ENCODE data around the gene GAD2. TPM values are rescaled to one million over a fixed set of nuclear protein-coding genes. Genes with fewer than 3 reads are reported as not detected.

Gene GAD2
- total RNA-seq, 2 experiments from 2014 or later, result not detected

DNA sequence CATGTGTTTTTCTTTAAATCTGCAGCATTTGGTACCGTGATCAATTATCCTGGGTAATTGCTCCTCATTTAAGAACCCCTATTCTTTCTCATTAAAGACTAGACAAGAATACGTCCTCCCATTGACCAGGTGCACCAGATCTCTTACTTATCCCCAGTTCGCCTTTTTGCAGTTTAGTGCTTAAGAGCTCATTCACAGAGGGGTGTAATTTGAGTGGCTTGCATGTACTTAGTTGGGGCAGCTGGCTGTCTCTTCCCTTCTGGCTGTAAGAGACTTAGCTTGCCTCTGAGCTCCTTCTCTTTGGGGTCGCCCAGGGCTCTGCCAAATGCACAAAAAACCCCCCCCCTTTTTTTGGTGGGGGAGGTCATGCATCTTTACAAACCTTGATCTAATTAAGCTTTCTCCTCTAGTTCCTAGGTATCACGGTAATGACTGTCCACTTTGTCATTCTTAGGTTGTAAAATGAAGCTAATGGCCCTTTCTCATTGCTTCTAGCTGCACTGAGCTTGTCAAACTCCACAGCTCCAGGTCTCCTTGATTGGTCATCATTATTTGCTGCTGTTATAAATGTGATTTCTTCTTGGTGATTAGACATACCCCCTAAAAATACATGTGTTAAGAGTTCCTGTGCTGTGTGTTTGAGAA lies 26.3 kb downstream of the GAD2 start:
- POLR2A ChIA-PET, result no interaction called here

DNA sequence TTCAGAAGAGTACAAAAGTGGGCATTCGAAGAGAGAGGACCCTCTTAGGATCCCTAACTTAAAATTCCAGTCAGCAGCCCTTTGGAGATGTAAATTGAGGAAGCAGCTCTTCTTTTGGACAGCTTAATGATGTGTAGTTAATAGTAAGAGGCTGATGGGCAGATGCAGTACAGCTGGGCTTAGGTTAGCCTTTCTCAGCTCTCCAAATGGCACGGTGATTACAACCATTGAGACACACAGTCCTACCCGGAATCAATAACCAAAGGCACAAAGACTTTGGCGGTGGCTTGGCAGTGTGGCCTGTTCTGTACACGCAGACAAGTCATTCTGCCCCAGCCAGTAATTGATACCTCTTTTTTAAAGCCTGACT lies 26.8 kb downstream of the GAD2 start:
- CTCF ChIA-PET, result no interaction called here
- H3K36me3 Mint-ChIP-seq (ENCODE audit: low read depth), result no peaks in the 10 kb centered on the region
- POLR2A ChIA-PET, result no interaction called here
- no peaks in the 10 kb centered on the region for H3K9me3 Mint-ChIP-seq
- H3K27ac Mint-ChIP-seq, result no peak overlapping the region
- H3K27me3 Mint-ChIP-seq, result peaks cover 13% of the 10 kb centered on the region
- H3K4me1 Mint-ChIP-seq, result no peaks in the 10 kb centered on the region
- no peak for DNase-seq
- no peak overlapping the region for H3K4me3 Mint-ChIP-seq

More for the DNA sequence above, 26.3 kb downstream of the GAD2 start:
- no peak overlapping the region for H3K4me3 Mint-ChIP-seq
- H3K4me1 Mint-ChIP-seq, result no peaks in the 10 kb centered on the region
- peaks cover 16% of the 10 kb centered on the region for H3K27me3 Mint-ChIP-seq
- H3K27ac Mint-ChIP-seq, result no peak overlapping the region
- no peaks in the 10 kb centered on the region for H3K9me3 Mint-ChIP-seq
- no peaks in the 10 kb centered on the region for H3K36me3 Mint-ChIP-seq (ENCODE audit: low read depth)
- CTCF ChIA-PET, result no interaction called here
- DNase-seq, result no peak

DNA sequence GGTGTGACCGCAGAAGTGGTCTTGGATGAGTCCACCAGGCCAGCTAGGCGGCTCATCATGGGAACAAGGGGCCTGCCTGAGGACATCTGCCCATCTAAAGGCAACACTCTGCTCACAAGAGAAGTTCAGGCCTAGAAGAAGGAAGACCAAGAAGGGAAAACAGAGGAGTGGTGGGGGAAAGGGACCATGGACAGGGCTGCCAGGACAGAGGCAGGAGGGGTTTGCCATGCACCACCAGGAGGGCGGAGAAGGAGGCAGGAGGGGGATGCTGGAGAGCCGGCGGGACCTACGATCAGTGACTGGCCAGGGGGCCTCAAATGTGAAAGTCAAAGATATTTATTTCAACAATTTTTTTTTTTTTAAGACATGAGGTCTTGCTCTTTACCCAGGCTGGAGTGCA lies 33.1 kb downstream of the GAD2 start:
- CTCF ChIA-PET, result no interaction called here
- Mint-ChIP-seq H3K4me1 (no peaks in the 10 kb centered on the region), H3K27me3 (no peaks in the 10 kb centered on the region), H3K4me3 (no peak overlapping the region), H3K27ac (no peak overlapping the region), H3K9me3 (no peaks in the 10 kb centered on the region), H3K36me3 (ENCODE audit: low read depth) (no peaks in the 10 kb centered on the region)
- POLR2A ChIA-PET, result no interaction called here
- DNase-seq, result no peak

DNA sequence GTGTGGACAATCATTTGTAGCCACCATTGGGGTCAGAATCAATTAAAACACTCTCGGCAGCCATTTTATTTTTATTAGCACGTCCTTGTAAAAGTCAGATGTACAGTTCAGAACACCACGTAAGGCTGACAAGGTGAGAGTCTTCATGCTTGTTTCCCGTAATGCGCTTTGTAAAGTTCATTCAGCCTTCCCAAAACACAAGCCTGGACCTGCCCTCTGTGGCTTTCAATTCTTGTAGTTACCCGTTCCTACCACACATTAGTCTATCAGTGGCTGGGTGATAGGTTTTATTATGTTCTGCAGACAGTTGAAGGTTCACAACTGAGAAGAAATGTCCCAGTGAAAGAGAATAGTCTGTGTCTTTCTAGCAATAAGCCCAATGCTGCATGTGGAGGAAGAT lies 35.4 kb downstream of the GAD2 start:
- no peaks in the 10 kb centered on the region for H3K9me3 Mint-ChIP-seq
- H3K27me3 Mint-ChIP-seq, result no peaks in the 10 kb centered on the region
- DNase-seq, result no peak
- no peaks in the 10 kb centered on the region for H3K4me1 Mint-ChIP-seq
- ChIA-PET POLR2A (interaction anchor here (0.7 kb wide), 2 partner anchors 13 to 1238 kb away, joined by 3 to 4 read pairs; no protein-coding TSS in a partner anchor), CTCF (no interaction called here)
- no peak overlapping the region for H3K27ac Mint-ChIP-seq
- no peak overlapping the region for H3K4me3 Mint-ChIP-seq
- H3K36me3 Mint-ChIP-seq (ENCODE audit: low read depth), result no peaks in the 10 kb centered on the region

DNA sequence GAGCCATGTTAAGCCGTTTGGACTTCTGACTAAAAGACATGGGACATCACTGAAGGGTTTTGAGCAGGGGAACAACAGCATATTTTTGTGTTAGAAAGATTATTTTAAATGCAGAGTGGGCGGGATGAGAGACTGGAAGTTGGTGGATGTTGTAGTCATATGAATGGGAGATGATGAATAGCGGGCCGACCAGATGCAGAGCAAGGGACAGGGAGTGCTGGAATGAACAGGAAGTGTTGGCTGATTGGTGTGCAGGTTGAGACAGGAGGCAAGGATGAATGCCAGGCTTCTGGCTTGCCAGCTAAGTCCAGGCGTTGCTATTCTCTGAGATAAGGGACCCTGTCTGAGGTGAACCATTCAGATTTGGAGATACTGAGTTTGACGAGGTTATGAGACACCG lies 38.0 kb downstream of the GAD2 start:
- Mint-ChIP-seq H3K27me3 (peaks cover 6% of the 10 kb centered on the region), H3K9me3 (no peaks in the 10 kb centered on the region), H3K36me3 (ENCODE audit: low read depth) (no peaks in the 10 kb centered on the region), H3K4me3 (no peak overlapping the region), H3K4me1 (no peaks in the 10 kb centered on the region), H3K27ac (no peak overlapping the region)
- POLR2A ChIA-PET, result no interaction called here
- DNase-seq, result no peak
- CTCF ChIA-PET, result no interaction called here

DNA sequence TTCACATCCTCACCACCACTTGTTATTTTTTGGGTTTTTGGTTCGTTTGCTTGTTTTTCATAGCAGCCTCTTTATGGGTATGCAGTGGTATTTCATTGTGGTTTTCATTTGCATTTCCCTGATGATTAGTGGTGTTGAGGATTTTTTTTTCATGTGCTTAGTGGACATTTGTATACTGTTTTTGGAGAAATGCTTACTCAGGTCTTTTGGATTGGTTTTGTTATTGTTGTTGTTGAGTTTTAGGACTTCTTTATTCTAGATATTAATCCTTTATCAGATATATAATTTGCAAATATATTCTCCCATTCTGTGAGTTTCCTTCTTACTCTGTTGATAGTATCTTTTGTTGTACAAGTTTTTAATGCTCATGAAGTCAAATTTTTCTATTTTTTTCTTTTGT lies 42.8 kb downstream of the GAD2 start:
- no peak for DNase-seq
- Mint-ChIP-seq H3K27me3 (peaks cover 13% of the 10 kb centered on the region), H3K9me3 (no peaks in the 10 kb centered on the region), H3K4me3 (no peak overlapping the region), H3K36me3 (ENCODE audit: low read depth) (no peaks in the 10 kb centered on the region), H3K4me1 (no peaks in the 10 kb centered on the region), H3K27ac (no peak overlapping the region)
- ChIA-PET CTCF (no interaction called here), POLR2A (no interaction called here)

DNA sequence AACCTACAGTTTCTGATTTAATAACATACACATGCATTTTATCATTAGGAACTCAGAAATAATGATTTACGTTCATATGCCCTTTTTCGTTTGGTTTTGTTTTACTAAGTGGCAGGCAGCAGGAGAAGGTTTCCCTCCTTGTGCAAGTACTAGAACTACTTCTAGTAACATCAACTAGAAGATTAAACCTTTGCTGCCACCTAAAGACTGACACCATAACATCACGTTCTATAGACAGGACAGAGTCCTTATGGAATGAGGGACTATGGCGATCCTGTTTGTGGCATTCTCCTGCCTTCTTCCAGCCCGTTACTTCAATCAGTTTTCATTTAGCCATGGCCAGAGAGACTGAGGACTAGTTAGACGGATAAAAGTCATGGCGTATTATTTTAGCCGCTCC lies 53.2 kb downstream of the GAD2 start:
- no peak for DNase-seq
- CTCF ChIA-PET, result no interaction called here
- Mint-ChIP-seq H3K27me3 (peaks cover 5% of the 10 kb centered on the region), H3K9me3 (no peaks in the 10 kb centered on the region), H3K4me1 (no peaks in the 10 kb centered on the region), H3K4me3 (no peak overlapping the region), H3K36me3 (ENCODE audit: low read depth) (no peaks in the 10 kb centered on the region), H3K27ac (no peak overlapping the region)
- POLR2A ChIA-PET, result no interaction called here

DNA sequence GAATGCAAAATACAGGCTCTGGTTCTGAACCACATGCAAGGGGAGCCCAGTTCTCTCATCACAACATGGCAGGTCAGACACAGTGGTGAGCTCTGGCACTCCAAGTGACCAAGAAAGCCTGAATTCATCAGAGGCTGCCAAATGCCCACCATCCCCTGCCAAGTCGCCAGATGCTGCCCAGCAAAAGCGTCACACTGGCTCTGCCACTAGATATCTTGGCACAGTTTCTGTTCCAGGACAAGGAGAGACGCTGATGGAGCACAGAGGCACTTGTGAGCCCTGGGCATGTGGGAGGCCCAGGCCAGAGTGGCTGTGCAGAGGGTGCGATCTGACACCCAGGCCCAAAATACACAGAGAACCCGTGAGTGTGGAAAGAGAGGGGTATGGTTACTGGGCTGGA lies 57.8 kb downstream of the GAD2 start:
- Mint-ChIP-seq H3K36me3 (ENCODE audit: low read depth) (no peaks in the 10 kb centered on the region), H3K4me3 (no peak overlapping the region), H3K27me3 (peaks cover 1% of the 10 kb centered on the region), H3K4me1 (no peaks in the 10 kb centered on the region), H3K27ac (no peak overlapping the region), H3K9me3 (no peaks in the 10 kb centered on the region)
- no peak for DNase-seq
- CTCF ChIA-PET, result no interaction called here
- POLR2A ChIA-PET, result no interaction called here

DNA sequence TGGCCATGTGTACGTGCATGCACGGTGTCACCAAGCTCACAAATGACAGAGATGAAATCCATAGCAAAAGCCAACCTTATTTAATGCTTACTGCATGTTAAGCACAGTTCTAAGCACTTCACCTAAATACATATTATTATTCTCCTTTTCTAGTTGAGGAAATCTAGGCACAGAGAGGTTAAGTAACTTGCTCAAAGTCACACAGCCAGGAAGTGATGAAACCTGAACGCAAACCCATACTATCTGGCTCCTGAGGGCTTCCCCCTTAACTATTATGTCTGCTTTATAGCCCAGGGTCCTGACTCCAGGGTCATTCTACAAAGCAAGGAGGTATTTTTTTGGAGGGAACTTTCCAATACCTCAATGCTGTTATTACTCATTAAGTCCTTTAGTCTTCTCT lies 61.7 kb downstream of the GAD2 start:
- Mint-ChIP-seq H3K4me3 (no peak overlapping the region), H3K36me3 (ENCODE audit: low read depth) (no peaks in the 10 kb centered on the region), H3K27ac (no peak overlapping the region), H3K4me1 (no peaks in the 10 kb centered on the region), H3K9me3 (no peaks in the 10 kb centered on the region), H3K27me3 (no peaks in the 10 kb centered on the region)
- DNase-seq, result no peak
- POLR2A ChIA-PET, result no interaction called here
- CTCF ChIA-PET, result no interaction called here

DNA sequence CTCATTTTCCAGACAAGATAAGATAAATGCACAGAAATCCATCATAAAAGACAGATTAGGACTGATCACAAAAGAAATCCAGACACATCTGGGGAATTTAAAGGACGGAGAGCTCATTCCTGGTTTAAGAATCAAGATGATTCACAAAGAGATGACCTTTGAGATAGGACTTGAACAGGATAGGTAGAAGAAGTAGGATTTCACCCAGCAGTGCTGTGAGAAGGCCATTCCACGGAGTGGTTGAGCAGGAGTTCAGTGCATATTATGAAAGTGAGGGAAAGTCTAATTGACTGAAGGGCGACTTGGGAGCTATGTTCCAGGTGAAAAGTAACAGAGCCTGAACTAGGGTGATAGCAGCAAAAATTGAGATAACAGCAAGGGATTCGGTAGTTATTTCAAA lies 73.7 kb downstream of the GAD2 start:
- ChIA-PET CTCF (no interaction called here), POLR2A (no interaction called here)
- Mint-ChIP-seq H3K4me3 (no peak overlapping the region), H3K27ac (no peak overlapping the region), H3K9me3 (no peaks in the 10 kb centered on the region), H3K27me3 (peaks cover 18% of the 10 kb centered on the region), H3K36me3 (ENCODE audit: low read depth) (no peaks in the 10 kb centered on the region), H3K4me1 (no peaks in the 10 kb centered on the region)
- no peak for DNase-seq

DNA sequence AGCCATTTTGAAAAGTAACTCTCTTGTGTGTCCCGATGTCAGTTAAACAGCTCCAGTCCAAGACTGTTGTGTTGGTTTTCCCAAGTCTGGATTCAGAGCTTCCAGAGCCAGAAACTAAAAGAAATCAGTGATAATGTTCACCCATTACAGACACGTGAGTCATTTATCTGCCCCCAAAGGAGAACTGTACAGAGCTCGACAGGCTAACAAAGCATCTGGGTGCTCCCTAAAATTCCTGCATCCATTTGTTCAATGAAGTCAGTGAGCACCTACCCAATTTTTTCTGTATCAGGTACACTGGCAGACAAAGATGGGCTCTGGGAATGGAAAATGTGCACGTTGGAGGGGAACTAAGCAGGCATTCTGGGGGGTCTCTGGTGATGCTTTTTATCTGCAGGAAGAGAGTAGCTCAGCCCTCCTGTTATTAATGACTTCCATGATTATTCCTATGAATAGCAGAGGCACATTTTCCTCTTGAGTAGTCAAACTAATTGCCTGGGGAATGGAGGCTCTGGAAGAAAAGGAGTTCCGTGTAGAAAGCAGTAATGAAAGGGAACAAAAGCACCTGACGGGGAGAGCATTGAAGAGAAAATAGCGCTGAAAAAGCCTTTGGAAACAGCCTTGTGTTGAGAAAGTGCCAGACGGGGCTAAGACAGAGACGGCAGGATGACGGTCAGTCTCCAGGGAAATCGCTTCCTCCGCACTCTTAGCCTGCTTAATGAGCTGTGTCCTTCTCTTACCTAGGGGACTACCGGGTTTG lies 75.3 kb downstream of the GAD2 start:
- POLR2A ChIA-PET, result no interaction called here
- no peak for DNase-seq
- Mint-ChIP-seq H3K27ac (no peak overlapping the region), H3K27me3 (peaks cover 16% of the 10 kb centered on the region), H3K36me3 (ENCODE audit: low read depth) (no peaks in the 10 kb centered on the region), H3K4me3 (no peak overlapping the region), H3K9me3 (no peaks in the 10 kb centered on the region), H3K4me1 (no peaks in the 10 kb centered on the region)
- CTCF ChIA-PET, result no interaction called here

DNA sequence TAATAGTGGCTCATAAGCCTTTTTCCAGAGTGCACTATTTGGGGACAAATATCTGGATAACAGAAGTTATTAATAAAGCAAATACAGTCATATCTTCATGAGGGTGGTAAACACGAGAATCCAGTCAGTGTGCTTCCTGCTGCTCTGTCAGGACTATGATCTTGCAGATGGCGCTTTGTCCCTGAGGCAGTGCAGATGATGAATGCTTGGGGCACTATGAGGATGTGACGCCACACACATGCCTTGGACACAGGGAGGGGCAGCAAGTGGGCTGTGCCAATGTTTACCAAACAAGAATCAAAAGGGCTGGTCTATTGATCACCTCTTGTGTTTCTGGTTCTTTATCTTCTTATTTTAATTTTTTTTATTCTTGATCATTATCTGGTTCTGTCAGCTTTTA lies 79.8 kb downstream of the GAD2 start:
- no peak for DNase-seq
- Mint-ChIP-seq H3K4me3 (no peak overlapping the region), H3K27ac (no peak overlapping the region), H3K36me3 (ENCODE audit: low read depth) (no peaks in the 10 kb centered on the region), H3K27me3 (peaks cover 6% of the 10 kb centered on the region), H3K9me3 (no peaks in the 10 kb centered on the region), H3K4me1 (no peaks in the 10 kb centered on the region)
- CTCF ChIA-PET, result no interaction called here
- POLR2A ChIA-PET, result no interaction called here

DNA sequence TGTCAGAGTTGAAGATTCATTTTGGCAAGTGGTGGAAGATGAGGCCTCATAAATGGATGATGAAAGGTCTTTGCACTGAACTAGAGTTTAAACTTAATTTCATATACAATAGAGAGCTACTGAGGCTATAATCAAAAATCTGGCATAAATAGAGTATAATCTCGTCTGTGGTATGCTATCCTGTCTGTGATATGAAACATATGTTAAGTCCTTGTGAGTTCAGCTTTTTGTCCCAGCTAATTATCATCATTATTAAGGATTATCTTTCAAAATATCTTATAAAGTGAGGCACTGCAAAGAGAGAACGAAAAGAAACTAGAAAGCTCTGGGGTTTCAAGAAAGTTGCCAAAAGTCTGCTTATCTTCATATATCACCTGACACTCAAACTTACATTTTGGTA lies 83.4 kb downstream of the GAD2 start:
- no peaks in the 10 kb centered on the region for H3K4me1 Mint-ChIP-seq
- H3K4me3 Mint-ChIP-seq, result no peak overlapping the region
- no peaks in the 10 kb centered on the region for H3K9me3 Mint-ChIP-seq
- H3K27me3 Mint-ChIP-seq, result peaks cover 3% of the 10 kb centered on the region
- DNase-seq, result no peak
- POLR2A ChIA-PET, result no interaction called here
- no peaks in the 10 kb centered on the region for H3K36me3 Mint-ChIP-seq (ENCODE audit: low read depth)
- CTCF ChIA-PET, result no interaction called here
- H3K27ac Mint-ChIP-seq, result no peak overlapping the region

DNA sequence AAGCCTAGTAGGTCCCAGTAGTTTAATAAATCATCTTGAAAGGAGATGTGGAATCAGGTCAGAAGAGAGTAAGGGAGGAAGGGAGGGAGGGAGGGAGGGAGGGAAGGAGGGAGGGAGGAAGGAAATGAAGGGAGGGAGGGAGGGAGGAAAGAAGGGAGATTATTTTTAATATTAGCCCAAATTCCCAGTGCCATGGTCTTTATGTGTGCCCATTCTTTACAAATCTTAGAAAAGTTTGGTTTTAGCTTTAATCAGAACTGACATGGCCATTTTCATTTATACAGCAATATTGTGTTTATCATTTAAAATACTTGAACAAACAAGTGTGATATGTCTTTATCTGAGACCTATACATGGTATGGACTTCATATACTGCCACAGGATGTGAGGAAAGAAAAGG lies 86.8 kb downstream of the GAD2 start:
- H3K27ac Mint-ChIP-seq, result no peak overlapping the region
- no peak for DNase-seq
- H3K27me3 Mint-ChIP-seq, result peaks cover 6% of the 10 kb centered on the region
- no peaks in the 10 kb centered on the region for H3K4me1 Mint-ChIP-seq
- H3K9me3 Mint-ChIP-seq, result no peaks in the 10 kb centered on the region
- ChIA-PET POLR2A (no interaction called here), CTCF (no interaction called here)
- H3K4me3 Mint-ChIP-seq, result no peak overlapping the region
- no peaks in the 10 kb centered on the region for H3K36me3 Mint-ChIP-seq (ENCODE audit: low read depth)
